Renal cortical epithelial cell (primary cell): ENCODE measurements around the gene PLEKHJ1. TPM values are rescaled to one million over a fixed set of nuclear protein-coding genes. Genes with fewer than 3 reads are reported as not detected.

Experiments used
- DNase-seq: peaks from one replicate; pipeline ENCODE4 v3.0.0-alpha.2; 2011; ENCODE audit warnings: low read depth
- total RNA-seq: library from RNA; depleted of rRNA; stranded (reverse); fragments of >200 nt; gene quantifications from 2 replicates; pipeline ENCODE4 v1.2.3, GENCODE V29; 2014

PLEKHJ1 gene
- total RNA-seq, 1 donor from 2014 or later, result 68.1 TPM

- DNase-seq, result no peak
These were observed 13.1 kb upstream of the PLEKHJ1 start, which contains the start of gene AMH for GRCh38 chr19:2249010-2249866. Gene AMH (plus strand): TSS chr19:2249323. CDS start chr19:2249333, 10 bp downstream.

DNA sequence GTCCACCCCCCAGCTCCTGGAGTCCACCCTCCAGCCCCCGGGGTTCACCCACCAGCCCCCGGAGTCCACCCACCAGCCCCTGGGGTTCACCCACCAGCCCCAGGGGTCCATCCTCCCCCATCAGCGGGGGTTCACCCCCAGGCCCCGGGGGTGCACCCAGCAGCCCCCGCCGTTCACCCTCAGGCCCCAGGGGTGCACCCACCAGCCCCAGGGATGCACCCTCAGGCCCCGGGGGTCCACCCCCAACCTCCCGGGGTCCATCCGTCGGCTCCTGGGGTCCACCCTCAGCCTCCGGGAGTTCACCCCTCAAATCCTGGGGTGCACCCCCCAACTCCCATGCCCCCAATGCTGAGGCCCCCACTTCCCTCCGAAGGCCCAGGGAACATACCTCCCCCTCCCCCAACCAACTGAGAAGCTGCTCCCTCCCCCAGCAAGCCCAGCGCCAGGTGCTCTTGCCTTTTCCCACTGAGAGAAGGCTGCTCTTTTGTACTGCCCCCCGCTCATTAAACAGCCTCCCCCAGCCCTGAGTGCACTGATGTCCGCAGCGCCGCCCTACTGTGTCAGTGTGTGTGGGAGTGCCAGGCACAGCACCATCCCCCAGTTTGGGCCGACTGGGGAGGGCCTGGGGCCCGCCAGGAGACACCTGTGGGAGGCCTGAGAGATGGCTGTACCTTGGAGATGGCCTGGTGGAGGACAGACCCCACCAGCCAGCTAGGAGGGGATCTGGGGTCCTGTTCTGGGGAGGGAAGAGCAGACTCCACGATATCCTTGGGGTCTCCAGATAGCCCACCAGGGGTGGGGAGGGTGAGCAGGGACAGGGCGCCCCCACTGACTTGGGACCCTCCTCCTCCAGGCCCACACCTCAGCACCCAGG, 12.2 kb upstream of the PLEKHJ1 start:
- DNase-seq, result no peak

DNA sequence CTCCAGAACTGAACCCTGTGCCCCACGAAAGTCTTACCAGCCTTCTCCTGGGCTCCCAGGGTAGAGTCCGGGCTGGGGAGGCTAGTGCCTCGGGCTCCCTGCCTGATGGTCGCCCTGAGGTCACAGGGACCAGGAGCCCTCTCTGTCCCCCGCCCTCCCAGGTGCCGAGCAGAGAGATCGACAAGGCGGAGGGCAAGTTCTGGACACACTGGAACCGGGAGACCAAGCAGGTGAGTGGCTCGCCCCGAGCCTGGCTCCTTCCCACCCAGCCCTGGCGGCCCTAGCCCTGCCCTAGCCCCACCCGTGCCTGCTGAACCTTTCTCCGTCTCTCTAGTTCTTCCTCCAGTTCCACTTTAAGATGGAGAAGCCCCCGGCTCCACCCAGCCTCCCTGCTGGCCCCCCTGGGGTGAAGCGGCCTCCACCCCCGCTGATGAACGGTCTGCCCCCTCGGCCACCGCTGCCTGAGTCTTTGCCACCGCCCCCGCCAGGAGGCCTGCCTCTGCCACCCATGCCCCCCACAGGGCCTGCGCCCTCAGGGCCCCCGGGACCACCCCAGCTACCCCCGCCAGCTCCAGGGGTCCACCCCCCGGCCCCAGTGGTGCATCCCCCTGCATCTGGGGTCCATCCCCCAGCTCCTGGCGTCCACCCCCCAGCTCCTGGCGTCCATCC, 11.4 kb upstream of the PLEKHJ1 start:
- no peak for DNase-seq

DNA sequence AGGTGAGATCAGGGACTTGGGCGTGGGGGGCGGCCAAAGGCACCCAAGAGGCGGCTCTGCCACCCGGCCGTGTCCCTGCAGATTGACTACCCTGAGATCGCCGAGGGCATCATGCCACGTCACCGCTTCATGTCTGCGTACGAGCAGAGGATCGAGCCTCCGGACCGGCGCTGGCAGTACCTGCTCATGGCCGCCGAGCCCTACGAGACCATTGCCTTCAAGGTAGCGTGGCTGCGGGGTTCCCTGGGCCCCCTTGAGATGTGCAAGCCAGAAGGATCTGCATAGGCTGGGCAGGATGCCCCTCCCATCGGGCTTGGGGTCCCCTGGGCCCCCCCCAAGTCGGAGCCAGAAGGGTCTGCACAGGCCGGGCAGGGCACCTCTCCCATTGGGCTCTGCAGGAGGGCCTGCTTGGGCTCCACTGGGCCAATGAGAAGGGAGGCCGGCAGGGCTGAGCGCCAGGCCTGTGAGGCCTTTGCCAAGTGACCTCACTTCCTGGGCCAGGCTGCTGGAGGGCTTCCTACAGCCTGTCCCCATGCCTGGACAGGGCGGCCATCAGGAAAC, 10.8 kb upstream of the PLEKHJ1 start:
- DNase-seq, result no peak

- no peak for DNase-seq
These were observed 10.0 kb upstream of the PLEKHJ1 start for GRCh38 chr19:2246014-2246620.

DNA sequence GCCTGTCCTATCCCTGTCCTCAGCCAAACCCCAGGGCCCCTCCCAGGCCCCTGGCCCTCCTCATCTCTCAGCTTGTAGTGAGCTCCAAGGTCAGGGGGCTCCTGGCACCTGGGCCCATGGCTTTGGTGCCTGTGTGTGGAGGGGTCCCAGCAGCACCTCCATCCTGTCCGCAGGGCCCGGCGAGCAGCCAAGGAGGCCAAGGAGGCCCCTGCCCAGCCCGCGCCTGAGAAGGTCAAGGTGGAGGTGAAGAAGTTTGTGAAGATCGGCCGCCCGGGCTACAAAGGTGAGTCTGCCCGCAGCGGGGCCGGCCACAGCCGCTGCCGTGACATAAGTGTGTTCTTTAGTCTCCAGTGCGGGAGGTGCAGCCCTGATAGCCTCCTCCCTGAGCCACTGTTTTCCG, 9.1 kb upstream of the PLEKHJ1 start:
- DNase-seq, result no peak

DNA sequence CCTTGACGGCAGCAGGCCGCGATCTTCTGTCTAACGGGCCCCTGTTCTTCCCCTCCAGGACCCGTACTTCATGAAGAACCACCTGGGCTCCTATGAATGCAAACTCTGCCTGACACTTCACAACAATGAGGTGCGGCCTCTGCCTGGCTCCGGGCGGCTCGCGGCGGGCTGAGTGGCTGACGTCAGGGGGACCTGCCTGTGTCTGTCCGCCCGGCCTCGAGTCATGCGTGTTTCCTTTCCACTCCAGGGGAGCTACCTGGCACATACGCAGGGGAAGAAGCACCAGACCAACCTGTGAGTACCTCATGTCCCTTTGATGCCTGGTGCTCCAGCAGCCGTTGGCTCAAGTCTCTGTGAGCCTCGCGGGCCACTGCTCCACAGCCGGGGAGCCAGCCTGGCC, 8.4 kb upstream of the PLEKHJ1 start:
- no peak for DNase-seq

GRCh38 chr19:2244125-2244411, 7.9 kb upstream of the PLEKHJ1 start:
- DNase-seq, result no peak

DNA sequence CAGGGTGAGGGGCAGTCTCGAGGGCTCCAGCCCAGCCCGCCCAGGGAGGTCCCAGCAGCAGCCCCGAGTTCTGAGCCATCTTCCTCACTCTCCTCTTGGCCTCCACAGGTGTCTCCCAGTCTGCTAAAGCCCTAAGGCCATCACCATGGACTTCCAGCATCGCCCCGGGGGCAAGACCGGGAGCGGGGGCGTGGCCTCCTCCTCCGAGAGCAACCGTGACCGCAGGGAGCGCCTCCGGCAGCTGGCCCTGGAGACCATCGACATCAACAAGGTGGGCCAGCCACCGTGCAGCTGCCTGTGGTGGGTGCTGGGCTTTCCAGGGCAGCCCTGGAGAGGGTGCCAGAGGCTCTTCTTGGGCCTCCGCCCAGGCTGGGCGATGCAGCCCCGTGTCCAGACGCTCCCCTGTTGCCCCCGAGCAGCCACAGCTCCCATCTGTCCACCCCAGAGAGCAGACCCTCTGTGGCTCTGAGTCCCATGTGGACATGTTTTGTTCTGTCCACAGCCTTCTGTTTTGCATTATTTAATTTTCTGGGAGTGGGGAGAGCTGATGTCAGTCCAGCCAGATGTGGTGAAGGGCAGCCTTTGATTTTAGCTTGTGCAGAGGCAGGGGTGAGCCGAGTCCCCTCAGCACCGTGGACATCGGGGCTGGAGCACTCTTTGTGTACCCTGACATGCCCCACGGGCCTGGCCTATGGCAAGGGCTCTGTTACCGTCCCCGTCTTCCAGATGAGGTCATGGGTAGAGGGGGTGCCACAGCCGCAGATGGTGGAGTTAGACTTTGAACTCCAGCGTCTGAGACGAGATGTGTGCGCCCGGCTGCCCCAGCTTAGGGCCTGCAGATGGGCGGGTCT, 7.4 kb upstream of the PLEKHJ1 start:
- no peak for DNase-seq

DNA sequence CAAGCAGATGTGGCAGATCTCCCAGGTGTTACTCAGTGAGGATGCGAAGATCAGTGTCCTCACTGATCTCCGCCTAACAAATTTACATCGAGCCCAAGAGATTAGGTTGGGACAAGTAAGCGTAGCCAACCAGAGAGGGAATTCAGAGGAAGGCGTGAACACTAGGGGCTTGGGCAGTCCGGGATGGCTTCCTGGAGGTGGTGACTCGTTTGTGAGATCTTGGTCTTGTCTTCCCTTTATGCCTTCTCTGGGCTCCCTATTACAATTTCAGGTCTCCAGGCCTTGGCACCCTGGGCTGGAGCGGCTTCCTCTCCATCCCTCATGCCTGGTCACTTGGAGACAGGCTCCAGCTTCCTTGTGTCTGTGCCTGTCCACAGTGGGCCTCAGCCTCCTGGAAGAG, 6.7 kb upstream of the PLEKHJ1 start:
- DNase-seq, result no peak

GRCh38 chr19:2242092-2242537, 6.0 kb upstream of the PLEKHJ1 start:
- no peak for DNase-seq

DNA sequence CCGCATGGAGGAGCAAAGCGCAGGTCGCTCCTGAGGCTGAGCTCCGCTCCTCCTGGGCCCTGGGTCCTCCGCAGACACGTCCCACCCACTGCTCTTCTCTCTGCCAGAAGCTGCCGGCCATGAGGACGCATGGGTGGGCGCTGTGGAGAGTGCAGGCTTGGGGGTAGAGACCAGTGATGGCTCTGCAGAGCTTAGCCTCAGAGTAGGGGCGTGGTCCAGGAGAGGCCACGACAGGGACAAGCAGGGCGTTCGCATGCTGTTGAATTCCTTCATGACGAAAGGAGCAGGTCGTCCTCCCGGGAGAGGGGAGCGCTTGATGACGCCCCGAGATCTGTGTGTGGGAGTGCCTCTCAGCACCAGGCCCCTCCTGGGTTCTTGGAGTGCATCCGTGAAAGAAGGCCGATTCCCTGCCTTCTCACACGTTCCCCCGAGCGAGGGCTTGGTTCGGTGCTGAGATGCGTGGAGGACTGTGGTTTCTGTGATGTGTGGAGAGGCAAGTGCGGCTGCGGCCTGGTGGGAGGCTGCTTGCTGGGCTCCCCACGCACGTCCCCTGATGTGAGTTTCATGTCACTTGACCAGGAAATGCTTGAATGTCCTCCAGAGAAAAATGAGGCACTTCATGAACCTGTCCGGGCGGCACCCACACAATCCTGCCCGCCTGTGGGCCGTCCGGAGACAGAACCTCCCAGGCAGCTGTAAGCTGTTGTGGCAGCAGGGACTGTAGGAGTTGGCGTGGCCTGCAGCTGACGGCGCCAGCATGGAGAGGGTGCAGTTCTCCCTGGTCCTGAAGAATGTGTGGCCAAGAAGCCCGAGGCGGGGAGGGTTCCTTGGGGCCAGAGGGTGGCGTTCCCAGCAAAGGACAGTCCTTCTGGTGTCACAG, 5.0 kb upstream of the PLEKHJ1 start:
- DNase-seq, result no peak

DNA sequence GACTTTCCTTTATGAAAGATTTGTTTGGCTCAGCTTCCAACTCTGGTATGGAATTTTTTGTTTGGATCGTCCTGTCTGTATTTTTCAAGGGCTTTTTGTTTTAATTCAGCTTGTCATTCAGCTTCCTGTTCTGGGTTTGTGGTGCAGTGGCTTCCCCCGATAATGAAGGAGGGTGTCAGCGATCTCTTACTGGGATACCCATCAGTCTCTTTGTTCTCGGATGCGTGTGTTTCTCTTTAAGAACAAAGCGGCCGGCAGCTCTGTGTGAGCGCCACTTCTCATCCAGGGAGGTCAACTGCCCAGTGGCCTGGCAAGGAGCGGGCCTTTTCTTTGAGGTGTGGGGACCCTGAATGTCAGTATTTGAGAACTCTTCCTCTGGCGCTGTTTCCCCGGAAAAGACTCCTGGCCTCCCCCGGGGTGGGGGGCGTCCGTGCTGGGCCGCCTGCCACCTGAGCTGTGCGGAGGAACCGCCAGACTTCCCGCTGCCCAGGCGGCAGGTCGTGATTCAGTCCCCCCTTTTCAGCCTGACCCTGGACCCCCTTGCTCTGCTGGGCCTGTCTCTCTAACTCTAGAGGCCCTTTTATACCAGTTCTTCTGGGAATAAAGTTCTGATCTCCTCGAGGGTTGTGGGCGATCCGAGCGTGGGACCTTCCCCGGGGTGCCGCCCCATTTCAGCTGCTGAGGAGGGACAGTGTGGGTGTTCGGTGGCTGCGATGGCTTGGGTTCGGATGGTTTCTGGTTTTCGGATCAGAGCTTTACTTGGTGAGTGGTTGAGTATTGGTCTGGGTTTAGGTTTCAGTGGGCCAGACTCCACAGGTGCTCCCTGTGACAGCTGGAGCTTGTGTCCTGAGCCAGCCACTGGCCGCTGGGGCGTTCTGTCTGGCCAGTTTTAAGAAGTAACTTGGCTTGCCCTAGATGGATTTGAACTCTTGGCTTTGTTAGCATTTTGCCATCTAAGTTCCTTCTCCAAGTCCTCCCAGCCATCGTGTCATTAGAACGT, 3.9 kb upstream of the PLEKHJ1 start:
- no peak for DNase-seq

DNA sequence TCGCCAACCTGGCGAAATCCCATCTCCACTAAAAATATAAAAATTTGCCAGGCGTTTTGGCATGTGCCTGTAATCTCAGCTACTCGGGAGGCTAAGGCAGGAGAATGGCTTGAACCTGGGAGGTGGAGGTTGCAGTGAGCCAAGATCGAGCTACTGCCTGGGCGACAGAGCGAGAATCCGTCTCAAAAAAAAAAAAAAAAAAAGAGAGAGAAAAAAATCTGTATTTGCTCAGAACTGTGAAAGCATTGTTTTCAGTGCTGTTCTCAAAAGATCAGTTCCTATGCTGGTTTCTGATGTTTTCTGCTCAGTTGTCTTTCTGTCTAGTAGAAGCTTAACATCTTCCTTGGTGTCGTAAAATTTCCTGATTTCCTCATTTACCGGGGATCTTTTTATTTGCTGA, 3.0 kb upstream of the PLEKHJ1 start:
- DNase-seq, result no peak

GRCh38 chr19:2237869-2238153, 1.7 kb upstream of the PLEKHJ1 start:
- DNase-seq, result no peak

GRCh38 chr19:2237051-2237868, 1.1 kb upstream of the PLEKHJ1 start:
- no peak for DNase-seq

DNA sequence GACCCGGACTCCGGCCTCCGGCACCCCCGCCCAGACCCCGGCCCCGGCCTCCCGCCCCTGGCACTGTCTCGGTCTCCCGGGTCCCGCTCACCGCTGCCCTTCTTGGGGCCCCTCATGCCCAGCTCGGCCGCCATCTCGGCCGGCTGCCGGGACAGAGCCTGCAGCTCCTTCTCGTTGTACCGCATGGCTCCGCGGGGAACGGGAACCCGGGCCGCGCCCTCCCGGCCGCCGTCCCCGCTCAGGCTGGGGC, 140 bp downstream of the PLEKHJ1 start:
- DNase-seq, result no peak
